ENCODE measurements around the gene TSPAN9. TPM values are rescaled to one million over a fixed set of nuclear protein-coding genes. Genes with fewer than 3 reads are reported as not detected.

TSPAN9 gene
- total RNA-seq, 1 experiment from 2014 or later, result 7.7 TPM

DNA sequence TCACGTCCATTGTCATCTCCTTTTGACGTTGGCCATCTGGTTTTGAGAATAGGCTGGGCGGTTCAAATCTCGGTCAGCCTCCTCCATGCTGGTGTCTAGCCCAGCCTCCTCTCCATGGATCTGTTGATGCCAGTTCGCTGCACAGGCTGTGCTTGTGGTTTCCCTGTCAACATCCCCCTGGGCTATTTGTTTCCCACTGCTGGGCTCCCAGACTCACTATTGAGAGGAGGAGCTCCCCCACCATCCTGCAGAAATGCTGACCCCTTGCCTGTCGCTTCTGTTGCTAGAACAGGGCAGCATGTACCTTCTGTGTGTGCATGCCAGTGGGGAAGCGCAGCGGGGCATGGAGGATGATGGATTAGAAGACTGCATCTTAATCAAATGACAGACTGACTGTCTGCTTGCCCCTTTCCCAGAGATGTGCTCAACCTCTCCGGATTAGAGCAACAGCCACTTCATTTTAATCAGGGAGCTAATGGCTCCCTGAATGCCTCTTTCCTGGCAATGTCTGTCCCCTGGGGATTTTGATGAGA is 170.5 kb downstream of the TSPAN9 start:
- Histone ChIP-seq H3K4me1 (ENCODE audit: control insufficient read depth, insufficient read depth, low read length) (no peaks in the 10 kb centered on the region), H3K27ac (ENCODE audit: low read length) (no peak overlapping the region), H3K27me3 (ENCODE audit: control insufficient read depth, insufficient read depth, low read length) (no peaks in the 10 kb centered on the region), H3K9me3 (ENCODE audit: control insufficient read depth, insufficient read depth, low read depth, low read length) (no peaks in the 10 kb centered on the region), H3K4me3 (ENCODE audit: low read depth in 2 of 2, low read length in 2 of 2) (no peak overlapping the region), H3K36me3 (ENCODE audit: control insufficient read depth, insufficient read depth, low read length) (no peaks in the 10 kb centered on the region)
- in situ Hi-C loops (cut with HindIII; ENCODE audit: low pct_unique_long_range_greater_than_20kb, low sequenced_read_pairs) (no loop called here), intact Hi-C loops (cut with micrococcal nuclease; ENCODE audit: unreplicated experiment) (no loop called here)
- CTCF ChIA-PET, result interaction anchor here (0.6 kb wide), 1 partner anchor 746 kb away, joined by 7 read pairs; no protein-coding TSS in a partner anchor
- DNase-seq (ENCODE audit: low read depth, low spot score) (no peak), ATAC-seq (no peak)
- BruUV-seq (replicated peaks), result no TSS peak
- POLR2A ChIA-PET, result no interaction called here
- TF ChIP-seq TCF7L2 (IDR thresholded peaks at IDR 0.05; ENCODE audit: low read depth, low read length) (no peak), SIN3A (IDR thresholded peaks at IDR 0.05; ENCODE audit: borderline replicate concordance, insufficient read depth, low read depth, low read length) (no peak), POLR2AphosphoS5 (IDR thresholded peaks at IDR 0.05; ENCODE audit: low read depth, low read length) (no peak)
- TF ChIP-seq, protein P1, sequence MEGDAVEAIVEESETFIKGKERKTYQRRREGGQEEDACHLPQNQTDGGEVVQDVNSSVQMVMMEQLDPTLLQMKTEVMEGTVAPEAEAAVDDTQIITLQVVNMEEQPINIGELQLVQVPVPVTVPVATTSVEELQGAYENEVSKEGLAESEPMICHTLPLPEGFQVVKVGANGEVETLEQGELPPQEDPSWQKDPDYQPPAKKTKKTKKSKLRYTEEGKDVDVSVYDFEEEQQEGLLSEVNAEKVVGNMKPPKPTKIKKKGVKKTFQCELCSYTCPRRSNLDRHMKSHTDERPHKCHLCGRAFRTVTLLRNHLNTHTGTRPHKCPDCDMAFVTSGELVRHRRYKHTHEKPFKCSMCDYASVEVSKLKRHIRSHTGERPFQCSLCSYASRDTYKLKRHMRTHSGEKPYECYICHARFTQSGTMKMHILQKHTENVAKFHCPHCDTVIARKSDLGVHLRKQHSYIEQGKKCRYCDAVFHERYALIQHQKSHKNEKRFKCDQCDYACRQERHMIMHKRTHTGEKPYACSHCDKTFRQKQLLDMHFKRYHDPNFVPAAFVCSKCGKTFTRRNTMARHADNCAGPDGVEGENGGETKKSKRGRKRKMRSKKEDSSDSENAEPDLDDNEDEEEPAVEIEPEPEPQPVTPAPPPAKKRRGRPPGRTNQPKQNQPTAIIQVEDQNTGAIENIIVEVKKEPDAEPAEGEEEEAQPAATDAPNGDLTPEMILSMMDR (IDR thresholded peaks at IDR 0.05), result no peak
- TF ChIP-seq, protein P2, sequence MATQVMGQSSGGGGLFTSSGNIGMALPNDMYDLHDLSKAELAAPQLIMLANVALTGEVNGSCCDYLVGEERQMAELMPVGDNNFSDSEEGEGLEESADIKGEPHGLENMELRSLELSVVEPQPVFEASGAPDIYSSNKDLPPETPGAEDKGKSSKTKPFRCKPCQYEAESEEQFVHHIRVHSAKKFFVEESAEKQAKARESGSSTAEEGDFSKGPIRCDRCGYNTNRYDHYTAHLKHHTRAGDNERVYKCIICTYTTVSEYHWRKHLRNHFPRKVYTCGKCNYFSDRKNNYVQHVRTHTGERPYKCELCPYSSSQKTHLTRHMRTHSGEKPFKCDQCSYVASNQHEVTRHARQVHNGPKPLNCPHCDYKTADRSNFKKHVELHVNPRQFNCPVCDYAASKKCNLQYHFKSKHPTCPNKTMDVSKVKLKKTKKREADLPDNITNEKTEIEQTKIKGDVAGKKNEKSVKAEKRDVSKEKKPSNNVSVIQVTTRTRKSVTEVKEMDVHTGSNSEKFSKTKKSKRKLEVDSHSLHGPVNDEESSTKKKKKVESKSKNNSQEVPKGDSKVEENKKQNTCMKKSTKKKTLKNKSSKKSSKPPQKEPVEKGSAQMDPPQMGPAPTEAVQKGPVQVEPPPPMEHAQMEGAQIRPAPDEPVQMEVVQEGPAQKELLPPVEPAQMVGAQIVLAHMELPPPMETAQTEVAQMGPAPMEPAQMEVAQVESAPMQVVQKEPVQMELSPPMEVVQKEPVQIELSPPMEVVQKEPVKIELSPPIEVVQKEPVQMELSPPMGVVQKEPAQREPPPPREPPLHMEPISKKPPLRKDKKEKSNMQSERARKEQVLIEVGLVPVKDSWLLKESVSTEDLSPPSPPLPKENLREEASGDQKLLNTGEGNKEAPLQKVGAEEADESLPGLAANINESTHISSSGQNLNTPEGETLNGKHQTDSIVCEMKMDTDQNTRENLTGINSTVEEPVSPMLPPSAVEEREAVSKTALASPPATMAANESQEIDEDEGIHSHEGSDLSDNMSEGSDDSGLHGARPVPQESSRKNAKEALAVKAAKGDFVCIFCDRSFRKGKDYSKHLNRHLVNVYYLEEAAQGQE (IDR thresholded peaks at IDR 0.05; ENCODE audit: insufficient read depth in 1 of 2, low read depth in 2 of 2, low read length in 1 of 2), result no peak

DNA sequence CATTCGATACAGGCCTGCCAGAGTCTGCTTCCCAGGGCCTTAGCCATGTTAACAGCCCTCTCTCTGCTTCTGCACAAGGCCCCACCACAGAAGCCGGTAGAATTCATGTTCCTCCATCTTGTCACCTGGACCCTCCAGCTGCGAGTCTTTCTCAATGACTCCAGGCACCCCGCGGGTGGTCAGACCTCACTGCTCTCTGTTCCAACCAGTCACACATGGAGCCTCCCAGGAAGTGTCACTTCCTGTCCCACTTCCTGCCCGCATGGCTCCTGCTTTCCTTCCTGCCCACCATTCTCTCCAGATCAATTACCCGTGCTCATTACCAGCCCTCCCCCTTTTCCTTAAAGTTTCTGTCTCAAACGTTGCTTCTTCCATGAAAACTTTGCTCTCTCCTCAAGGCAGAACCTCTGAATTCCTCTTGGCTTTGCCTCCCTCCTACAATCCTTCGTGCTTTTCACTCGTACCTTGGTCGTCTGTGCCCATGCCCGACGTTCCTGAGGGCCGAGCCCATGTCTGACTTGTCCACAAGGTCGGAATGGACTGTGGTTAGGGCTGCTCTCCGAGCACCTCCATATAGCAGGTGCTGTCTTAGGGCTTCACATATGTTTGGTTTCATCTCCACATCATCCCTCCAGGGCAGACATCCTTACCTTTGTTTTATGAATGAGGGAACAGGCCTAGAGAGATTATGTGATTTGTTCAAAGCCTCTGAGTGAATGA is 172.1 kb downstream of the TSPAN9 start:
- H3K9me3 ChIP-seq (ENCODE audit: control insufficient read depth, insufficient read depth, low read depth, low read length), result no peaks in the 10 kb centered on the region
- no TSS peak for BruUV-seq (replicated peaks)
- H3K4me3 ChIP-seq (ENCODE audit: low read depth in 2 of 2, low read length in 2 of 2), result no peak overlapping the region
- no peak overlapping the region for H3K27ac ChIP-seq (ENCODE audit: low read length)
- no peaks in the 10 kb centered on the region for H3K27me3 ChIP-seq (ENCODE audit: control insufficient read depth, insufficient read depth, low read length)
- in situ Hi-C loops (cut with HindIII; ENCODE audit: low pct_unique_long_range_greater_than_20kb, low sequenced_read_pairs), result no loop called here
- no peaks in the 10 kb centered on the region for H3K36me3 ChIP-seq (ENCODE audit: control insufficient read depth, insufficient read depth, low read length)
- ChIA-PET CTCF (no interaction called here), POLR2A (no interaction called here)
- TF ChIP-seq SIN3A (IDR thresholded peaks at IDR 0.05; ENCODE audit: borderline replicate concordance, insufficient read depth, low read depth, low read length) (no peak), POLR2AphosphoS5 (IDR thresholded peaks at IDR 0.05; ENCODE audit: low read depth, low read length) (no peak), TCF7L2 (IDR thresholded peaks at IDR 0.05; ENCODE audit: low read depth, low read length) (no peak)
- TF ChIP-seq, protein P2 (IDR thresholded peaks at IDR 0.05; ENCODE audit: insufficient read depth in 1 of 2, low read depth in 2 of 2, low read length in 1 of 2), result no peak
- TF ChIP-seq, protein P1 (IDR thresholded peaks at IDR 0.05), result no peak
- no peak for DNase-seq (ENCODE audit: low read depth, low spot score)
- H3K4me1 ChIP-seq (ENCODE audit: control insufficient read depth, insufficient read depth, low read length), result no peaks in the 10 kb centered on the region
- no peak for ATAC-seq
- intact Hi-C loops (cut with micrococcal nuclease; ENCODE audit: unreplicated experiment), result no loop called here
